K562 (cell line): ENCODE measurements around the gene GNB5. TPM values are rescaled to one million over a fixed set of nuclear protein-coding genes. Genes with fewer than 3 reads are reported as not detected.

ENCODE experiments used
- ATAC-seq: fragments of 200-7000 bp; cut with Tn5 transposase; 3 replicates; pipeline ENCODE4 v1.9.1; 2020; ENCODE audit warnings: moderate library complexity
- BruUV-seq: library from RNA; stranded (reverse); fragments of 400-500 nt; replicated peaks from 2 replicates; lab custom pipeline; 2021; lab: Mats Ljungman, UMichigan
- CTCF ChIA-PET: fragments of 300-600 bp; formaldehyde crosslinking; extraction: SDS; loops from one replicate; lab custom pipeline; 2021; ENCODE audit warnings: low intra/inter-chr PET ratio; lab: Yijun Ruan, JAX
- POLR2A ChIA-PET: fragments of 300-600, 350-650 bp; sonication (Branson Sonifier 250); formaldehyde crosslinking; extraction: SDS; loops from one replicate; lab custom pipeline; 2021; ENCODE audit warnings: antibody characterized with exemption, inconsistent platforms; lab: Yijun Ruan, JAX
- DNase-seq, 4 experiments: peaks; one replicate each; pipeline versions ENCODE4 v3.0.0 to v3.0.0-alpha.2; 2011 to 2018; ENCODE audit warnings: low spot score in 3 of 4, mixed read lengths in 3 of 4; ENCODE audit errors: extremely low read depth in 1 of 4
- FAIRE-seq: peaks from 2 replicates; lab custom pipeline; 2011; peaks lifted over from hg19 to GRCh38; lab: Jason Lieb, UNC
- H2AFZ ChIP-seq: 2 replicates; pipeline ENCODE4 v1.6.0; 2011; ENCODE audit warnings: low read depth, low read length, control low read depth, inconsistent platforms
- H3K27ac ChIP-seq: fragments of 200-600 bp; 3 replicates; pipeline ENCODE4 v1.8.0; 2011; ENCODE audit warnings: low read depth, mild to moderate bottlenecking, control low read depth, inconsistent platforms, low read length, moderate library complexity, mixed read lengths; ENCODE audit errors: extremely low read depth
- H3K27me3 ChIP-seq, 2 experiments: fragments of 300-600 bp in 1 of 2; 2 replicates in 1 of 2; 3 replicates in 1 of 2; pipeline versions ENCODE4 v1.6.0 to v1.8.0; 2011; ENCODE audit warnings: inconsistent platforms in 2 of 2, low read length in 2 of 2, mild to moderate bottlenecking in 1 of 2, mixed read lengths in 1 of 2, moderate library complexity in 1 of 2; ENCODE audit not compliant: control insufficient read depth in 2 of 2, insufficient read depth in 2 of 2
- H3K36me3 ChIP-seq: fragments of 300-600 bp; 3 replicates; pipeline ENCODE4 v1.8.0; 2011; ENCODE audit warnings: mild to moderate bottlenecking, low read length, inconsistent platforms; ENCODE audit not compliant: control insufficient read depth, insufficient read depth
- H3K4me1 ChIP-seq, 2 experiments: fragments of 200-600 bp in 1 of 2; replicated peaks in 1 of 2; 2 replicates in 1 of 2; 3 replicates in 1 of 2; pipeline versions ENCODE4 v1.5.1 to v1.8.0; 2011; ENCODE audit warnings: inconsistent platforms in 2 of 2, low read length in 2 of 2, mild to moderate bottlenecking in 1 of 2, mixed read lengths in 1 of 2, moderate library complexity in 1 of 2; ENCODE audit not compliant: control insufficient read depth in 2 of 2, insufficient read depth in 2 of 2
- H3K4me2 ChIP-seq: 2 replicates; pipeline ENCODE4 v1.6.1; 2011; ENCODE audit warnings: low read length, control low read depth, inconsistent platforms, mixed read lengths; ENCODE audit not compliant: insufficient read depth
- H3K4me3 ChIP-seq: fragments of 200-600 bp; sonication (generic), shearing (Covaris generic); 2 replicates; pipeline ENCODE4 v1.5.1; 2016; ENCODE audit warnings: control low read depth, inconsistent platforms
- H3K79me2 ChIP-seq: fragments of 200-600 bp; 3 replicates; pipeline ENCODE4 v1.8.0; 2011; ENCODE audit warnings: low read length, inconsistent platforms; ENCODE audit not compliant: control insufficient read depth, insufficient read depth
- H3K9ac ChIP-seq, 2 experiments: 2 replicates each; pipeline versions ENCODE4 v1.6.0 to v1.6.1; 2011; ENCODE audit warnings: low read depth in 2 of 2, low read length in 2 of 2, control low read depth in 1 of 2, inconsistent platforms in 1 of 2, mild to moderate bottlenecking in 1 of 2, mixed read lengths in 1 of 2; ENCODE audit not compliant: insufficient read depth in 1 of 2
- H3K9me1 ChIP-seq: one replicate; pipeline ENCODE4 v1.6.0; 2011; ENCODE audit warnings: inconsistent platforms, mild to moderate bottlenecking, low read length, moderate library complexity; ENCODE audit not compliant: control insufficient read depth, insufficient read depth
- H3K9me3 ChIP-seq: replicated peaks from 2 replicates; pipeline ENCODE4 v1.5.1; 2011; ENCODE audit warnings: low read depth, low read length, inconsistent platforms; ENCODE audit not compliant: control insufficient read depth, insufficient read depth
- H4K20me1 ChIP-seq: replicated peaks from 2 replicates; pipeline ENCODE4 v1.6.1; 2011; ENCODE audit warnings: low read length, inconsistent platforms, mixed read lengths; ENCODE audit not compliant: control insufficient read depth, insufficient read depth
- ELF1 ChIP-seq: fragments of 200-800 bp; sonication (Bioruptor generic); IDR thresholded peaks from 2 replicates; pipeline ENCODE4 v1.6.1; 2016; ENCODE audit warnings: missing genetic modification characterization, missing compliant biosample characterization
- EZH2 ChIP-seq: IDR thresholded peaks from 2 replicates; pipeline ENCODE4 v1.6.1; 2012; ENCODE audit warnings: low read depth, mild to moderate bottlenecking, inconsistent platforms, low read length, borderline replicate concordance
- FOS ChIP-seq: IDR thresholded peaks from 3 replicates; pipeline ENCODE4 v1.6.1; 2011; ENCODE audit not compliant: insufficient read length; ENCODE audit errors: extremely low read depth
- FUS ChIP-seq: fragments of 200-400 bp; formaldehyde crosslinking; optimal IDR thresholded peaks from 2 replicates; pipeline ENCODE3; 2017; ENCODE audit warnings: low read depth, low read length
- GABPB2 ChIP-seq: fragments of 250-450 bp; sonication (Bioruptor Pico); conservative IDR thresholded peaks from 2 replicates; pipeline ENCODE4 v1.5.1; 2021; ENCODE audit warnings: mild to moderate bottlenecking
- HLTF ChIP-seq: fragments of 450-650 bp; IDR thresholded peaks from 2 replicates; pipeline ENCODE4 v1.6.1; 2016
- HMBOX1 ChIP-seq: sonication (generic); IDR thresholded peaks from 2 replicates; pipeline ENCODE4 v1.6.1; 2016
- LARP7 ChIP-seq: fragments of 450-650 bp; IDR thresholded peaks from 2 replicates; pipeline ENCODE4 v1.6.1; 2016
- MITF ChIP-seq: IDR thresholded peaks from 2 replicates; pipeline ENCODE4 v1.6.1; 2014; ENCODE audit warnings: antibody characterized with exemption
- SNRNP70 ChIP-seq: fragments of 200-400 bp; formaldehyde crosslinking; optimal IDR thresholded peaks from 2 replicates; pipeline ENCODE3; 2017; ENCODE audit warnings: low read depth, low read length
- SRF ChIP-seq, 2 experiments: fragments of 250-450, 450-650 bp in 1 of 2; sonication (Bioruptor Pico) in 1 of 2; sonication (generic) in 1 of 2; formaldehyde crosslinking; IDR thresholded peaks; 2 replicates each; pipeline versions ENCODE4 v1.5.0 to v1.5.1; 2020 to 2022; ENCODE audit warnings: mild to moderate bottlenecking in 1 of 2, missing genetic modification reagents in 1 of 2
- ZBTB17 ChIP-seq: fragments of 450-650 bp; formaldehyde crosslinking; IDR thresholded peaks from 2 replicates; pipeline ENCODE4 v1.4.0; 2020; ENCODE audit warnings: mild to moderate bottlenecking
- ZNF551 ChIP-seq: fragments of 250-450 bp; sonication (Bioruptor Pico); IDR thresholded peaks from 2 replicates; pipeline ENCODE4 v1.5.0; 2021; ENCODE audit warnings: mild to moderate bottlenecking, moderate library complexity
- ZNF57 ChIP-seq: fragments of 450-650 bp; formaldehyde crosslinking; IDR thresholded peaks from 2 replicates; pipeline ENCODE4 v1.4.0; 2020; ENCODE audit warnings: mild to moderate bottlenecking, moderate library complexity
- ZNF764 ChIP-seq: fragments of 250-450 bp; sonication (Bioruptor Pico); IDR thresholded peaks from 2 replicates; pipeline ENCODE4 v1.4.0; 2020; ENCODE audit warnings: low read depth, mild to moderate bottlenecking, moderate library complexity
- WGBS: fragments of 100-300 bp; shearing (Covaris generic); methylation state at CpG from one replicate; pipeline ENCODE4 v1.1.6; 2016; ENCODE audit warnings: low coverage, mixed read lengths; ENCODE audit not compliant: insufficient coverage; ENCODE audit errors: missing lambda C conversion rate; 5-methylcytosine and 5-hydroxymethylcytosine counted together
- in situ Hi-C: fragments of 300-500 bp; cut with MboI; formaldehyde crosslinking; loops from 4 replicates; pipeline ENCODE4 v1.15.0; 2018; ENCODE audit warnings: inconsistent platforms, mixed read lengths
- intact Hi-C: fragments of 100-400 bp; cut with micrococcal nuclease; formaldehyde crosslinking; loops from 2 replicates; pipeline ENCODE4 v1.14.2; 2022
- polyA plus RNA-seq, 8 experiments: library from polyadenylated mRNA; depleted of rRNA in 4 of 8; stranded (reverse) in 5 of 8; unstranded in 3 of 8; fragments of >200 nt; fragmentation: Nextera tagmentation in 2 of 8; fragmentation: Illumina TruSeq in 1 of 8; extraction: Ambion mirVana in 2 of 8; extraction: Trizol in 1 of 8; gene quantifications; 2 replicates each; pipeline versions ENCODE4 v1.2.1 to v1.2.3, GENCODE V29; 2011 to 2014; ENCODE audit warnings: inconsistent platforms in 1 of 8, missing spikeins in 1 of 8
- total RNA-seq, 7 experiments: library from RNA; depleted of rRNA in 6 of 7; stranded (reverse); fragments of >200 nt in 6 of 7; fragmentation: Illumina TruSeq in 2 of 7; extraction: Trizol in 2 of 7; gene quantifications; 2 replicates each; pipeline versions ENCODE4 v1.2.1 to v1.2.3, GENCODE V29; 2011 to 2021; ENCODE audit warnings: low replicate concordance in 1 of 7

Gene GNB5
- total and polyA plus RNA-seq, 9 of the 15 experiments (the other 6 are each of a cell fraction or from before 2014, with no cell fraction given), result 0.11 to 2.1 (median 0.77) TPM

GRCh38 chr15:52158084-52158765 lies 33.0 kb downstream of the GNB5 start:
- Histone ChIP-seq H3K4me3 (no peak overlapping the region), H3K36me3 (no peaks in the 10 kb centered on the region), H3K9me1 (no peaks in the 10 kb centered on the region), H3K9ac (no peak overlapping the region), H2AFZ (no peak overlapping the region), H3K27ac (no peak overlapping the region), H4K20me1 (no peaks in the 10 kb centered on the region), H3K27me3 (peaks cover 45 to 60% of the 10 kb centered on the region in 2 experiments), H3K4me1 (peaks cover 0 to 5% of the 10 kb centered on the region in 2 experiments; a peak in 1 of 5 replicates), H3K79me2 (no peaks in the 10 kb centered on the region), H3K9me3 (no peaks in the 10 kb centered on the region), H3K4me2 (no peak overlapping the region)
- no peak for ATAC-seq
- no TSS peak for BruUV-seq
- WGBS, result 7% methylated on average over 10 of the region's 10 CpGs
- intact Hi-C loops (no loop called here), in situ Hi-C loops (no loop called here)
- no peak for FAIRE-seq
- ChIA-PET CTCF (no interaction called here), POLR2A (no interaction called here)
- TF ChIP-seq EZH2 (no peak), ZNF57 (CRISPR knock-in tag) (no peak), ZNF551 (CRISPR knock-in tag) (no peak), FOS (no peak), SNRNP70 (no peak), HLTF (no peak), ZNF764 (CRISPR knock-in tag) (no peak), ELF1 (tag) (no peak), FUS (no peak), HMBOX1 (no peak), ZBTB17 (no peak), LARP7 (no peak), SRF (CRISPR knock-in tag; IDR thresholded peaks at IDR 0.05) (no peak), MITF (no peak), GABPB2 (CRISPR knock-in tag) (no peak)
- DNase-seq, result no peak
